ENCODE measurements around the gene ABHD18.
"Not testable (repeated sequence)": the region's sequence is repeated elsewhere in the genome, so short reads cannot be mapped to it uniquely, and the experiment has no call there.

ABHD18 gene

GRCh38 chr4:128029907-128030306 is 64.7 kb downstream of the ABHD18 start:
- DNase-seq (ENCODE audit: low read depth), result no peak
- H3K4me3 ChIP-seq (ENCODE audit: low read depth, low read length), result no peak overlapping the region
- TF ChIP-seq CTCF (IDR thresholded peaks at IDR 0.05; ENCODE audit: control insufficient read depth, extremely low read depth, insufficient read depth), result no peak

GRCh38 chr4:128031756-128032384 is 66.7 kb downstream of the ABHD18 start:
- no peak overlapping the region for H3K4me3 ChIP-seq (ENCODE audit: low read depth, low read length)
- no peak for TF ChIP-seq CTCF (IDR thresholded peaks at IDR 0.05; ENCODE audit: control insufficient read depth, extremely low read depth, insufficient read depth)
- DNase-seq (ENCODE audit: low read depth), result no peak

- H3K4me3 ChIP-seq (ENCODE audit: low read depth, low read length), result no peak overlapping the region
- no peak for TF ChIP-seq CTCF (IDR thresholded peaks at IDR 0.05; ENCODE audit: control insufficient read depth, extremely low read depth, insufficient read depth)
- DNase-seq (ENCODE audit: low read depth), result no peak
These were observed 74.4 kb downstream of the ABHD18 start for GRCh38 chr4:128039568-128039967.

- H3K4me3 ChIP-seq (ENCODE audit: low read depth, low read length); DNase-seq (ENCODE audit: low read depth): not testable (repeated sequence)
These were observed 81.8 kb downstream of the ABHD18 start for GRCh38 chr4:128047019-128047418.

- not testable (repeated sequence) for H3K4me3 ChIP-seq (ENCODE audit: low read depth, low read length); DNase-seq (ENCODE audit: low read depth)
These were observed 82.3 kb downstream of the ABHD18 start for GRCh38 chr4:128047514-128047913.

GRCh38 chr4:128051229-128051628 is 86.0 kb downstream of the ABHD18 start:
- not testable (repeated sequence) for H3K4me3 ChIP-seq (ENCODE audit: low read depth, low read length); DNase-seq (ENCODE audit: low read depth)
- TF ChIP-seq CTCF (IDR thresholded peaks at IDR 0.05; ENCODE audit: control insufficient read depth, extremely low read depth, insufficient read depth), result peak; percentile 29; the same call in 1 of the 2 replicates

GRCh38 chr4:128054907-128055306 is 89.7 kb downstream of the ABHD18 start:
- H3K4me3 ChIP-seq (ENCODE audit: low read depth, low read length); DNase-seq (ENCODE audit: low read depth): not testable (repeated sequence)

- not testable (repeated sequence) for H3K4me3 ChIP-seq (ENCODE audit: low read depth, low read length)
These were observed 90.4 kb downstream of the ABHD18 start for GRCh38 chr4:128055441-128056206.

GRCh38 chr4:128056396-128056795 is 91.2 kb downstream of the ABHD18 start:
- DNase-seq (ENCODE audit: low read depth), result no peak
- H3K4me3 ChIP-seq (ENCODE audit: low read depth, low read length), result no peak overlapping the region
- TF ChIP-seq CTCF (IDR thresholded peaks at IDR 0.05; ENCODE audit: control insufficient read depth, extremely low read depth, insufficient read depth), result no peak

More at GRCh38 chr4:128055441-128056206, 90.4 kb downstream of the ABHD18 start:
- not testable (repeated sequence) for DNase-seq (ENCODE audit: low read depth)
